ENCODE measurements around the gene WSB2. TPM values are rescaled to one million over a fixed set of nuclear protein-coding genes. Genes with fewer than 3 reads are reported as not detected.

The WSB2 gene
- total and polyA plus RNA-seq, 2 of the 8 experiments (the other 6 are each of a cell fraction or from before 2014, with no cell fraction given), result 47.5 to 58.2 TPM

DNA sequence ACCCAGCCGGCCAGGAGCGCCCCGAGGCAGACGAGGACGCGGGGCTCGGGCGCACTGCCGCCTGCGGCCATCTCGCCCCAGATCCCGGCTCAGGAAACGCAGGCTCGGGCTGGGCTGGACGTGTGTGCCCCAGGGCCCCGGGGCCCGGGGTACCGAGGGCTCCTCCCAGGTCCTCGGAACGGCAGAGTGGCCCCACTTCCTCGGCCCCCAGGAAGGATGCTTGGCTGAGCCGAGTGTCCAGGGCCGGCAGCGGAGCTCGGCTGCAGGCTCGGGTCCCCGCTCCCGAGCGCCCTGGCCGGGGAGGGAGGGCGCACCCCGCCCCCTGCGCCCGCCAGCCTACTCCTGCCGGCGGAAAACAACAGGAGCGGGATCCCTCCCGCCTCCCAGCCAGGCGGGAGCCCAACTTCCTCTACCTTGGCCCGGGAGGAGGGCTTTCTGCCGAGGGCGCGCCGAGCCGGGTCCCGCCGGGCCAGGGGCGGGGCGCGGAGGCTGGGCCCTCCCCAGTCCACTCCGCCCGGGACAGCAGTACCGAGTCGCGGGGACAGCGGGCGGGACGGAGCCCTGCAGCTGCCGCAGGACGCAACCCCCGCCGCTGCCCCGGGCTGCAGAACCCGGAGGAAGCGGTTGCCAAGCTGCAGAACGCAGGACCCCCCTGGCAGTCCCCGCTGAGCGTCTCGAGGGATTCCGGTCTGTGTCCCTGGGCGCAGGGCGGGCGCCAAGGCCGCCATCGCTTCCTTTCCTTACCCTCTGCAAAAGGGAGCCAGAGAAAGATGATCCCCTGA is 42.8 kb upstream of the WSB2 start, which contains the start of gene VSIG10:
Gene VSIG10, minus strand, starts transcription at position 411 of the 782 bp plus-strand sequence. Its CDS starts 340 bp downstream, at position 71.
- DNase-seq (ENCODE audit: low read depth in 1 of 2, low spot score in 2 of 2), result peak in 1 of 2 experiments; percentile 80
- H3K4me3 ChIP-seq (ENCODE audit: extremely low read depth in 1 of 4, insufficient read depth in 2 of 4, low read depth in 3 of 4, low read length in 4 of 4), result peak within 1 kb of the TSS; percentile 81 to 91 (median 87)
- H2BK5ac ChIP-seq (ENCODE audit: low read depth, low read length), result peak within 1 kb of the TSS; percentile 97
- peaks cover 3 to 8% (median 4%) of the 10 kb centered on the region in 4 experiments; a peak in 5 of 8 replicates for H3K36me3 ChIP-seq (ENCODE audit: control insufficient read depth in 2 of 4, insufficient read depth in 4 of 4, low read length in 3 of 4)
- CTCF ChIA-PET (ENCODE audit: partially characterized antibody), result interaction anchor here (0.9 to 2.2 kb wide), 4 partner anchors 10 to 61 kb away, joined by 3 to 11 read pairs (median 4); no protein-coding TSS in a partner anchor
- H3K23me2 ChIP-seq (ENCODE audit: low read depth, low read length), result peaks cover 5% of the 10 kb centered on the region; the same call in 1 of the 2 replicates
- POLR2A ChIA-PET (ENCODE audit: partially characterized antibody), result interaction anchor here (0.9 to 7.3 kb wide), 12 partner anchors 9 to 273 kb away, joined by 3 to 103 read pairs (median 4); partner anchors contain the start of genes PEBP1, SUDS3 and WSB2
- H3K4ac ChIP-seq (replicated peaks; ENCODE audit: insufficient read length, low read depth, low read length), result peak within 1 kb of the TSS; percentile 50
- no peaks in the 10 kb centered on the region for H3K9me3 ChIP-seq (ENCODE audit: insufficient read depth in 2 of 2, low read depth in 1 of 2, low read length in 1 of 2)
- H2AK5ac ChIP-seq (ENCODE audit: low read depth, low read length), result no peak within 1 kb of the TSS
- H4K5ac ChIP-seq (ENCODE audit: insufficient read length, low read depth, low read length), result peak within 1 kb of the TSS; percentile 92
- no peaks in the 10 kb centered on the region for H3K27me3 ChIP-seq (replicated peaks in 1 of 4; ENCODE audit: control insufficient read depth in 3 of 4, extremely low read depth in 1 of 4, insufficient read depth in 3 of 4, low read length in 3 of 4)
- peak within 1 kb of the TSS; percentile 84 for H3K56ac ChIP-seq (replicated peaks; ENCODE audit: insufficient read length, low read depth, low read length)
- peaks cover 8 to 37% of the 10 kb centered on the region in 2 experiments for H3K79me2 ChIP-seq (ENCODE audit: control insufficient read depth in 1 of 2, insufficient read depth in 2 of 2, low read length in 2 of 2)
- H3K23ac ChIP-seq (ENCODE audit: insufficient read length), result no peak within 1 kb of the TSS
- H3K9ac ChIP-seq (replicated peaks in 1 of 4; ENCODE audit: extremely low read depth in 1 of 4, low read depth in 3 of 4, low read length in 3 of 4), result peak within 1 kb of the TSS; percentile 68 to 92 (median 80)
- H3K18ac ChIP-seq (ENCODE audit: extremely low read depth, low read length), result peak within 1 kb of the TSS; percentile 99
- no peak within 1 kb of the TSS for H2BK15ac ChIP-seq (ENCODE audit: low read length)
- no peak within 1 kb of the TSS for H2AFZ ChIP-seq (ENCODE audit: low read length)
- FAIRE-seq, result no peak
- peaks cover 0 to 9% (median 4%) of the 10 kb centered on the region in 4 experiments; a peak in 4 of 7 replicates for H3K4me1 ChIP-seq (replicated peaks in 1 of 4; ENCODE audit: control insufficient read depth in 3 of 4, insufficient read depth in 4 of 4, low read length in 3 of 4)
- peak within 1 kb of the TSS; percentile 99; the same call in 1 of the 2 replicates for H2BK12ac ChIP-seq (ENCODE audit: low read depth, low read length)
- peak within 1 kb of the TSS; percentile 52 for H4K91ac ChIP-seq (replicated peaks; ENCODE audit: insufficient read length, low read length)
- H4K8ac ChIP-seq (ENCODE audit: extremely low read depth, insufficient read depth, low read length), result peak within 1 kb of the TSS; percentile 86
- no peak within 1 kb of the TSS for H3K14ac ChIP-seq (ENCODE audit: insufficient read length)
- no peaks in the 10 kb centered on the region for H4K20me1 ChIP-seq (replicated peaks in 1 of 2; ENCODE audit: control insufficient read depth in 1 of 2, insufficient read depth in 2 of 2, low read length in 2 of 2)
- peak within 1 kb of the TSS; percentile 78 to 92 for H3K4me2 ChIP-seq (ENCODE audit: insufficient read depth in 1 of 2, low read depth in 2 of 2, low read length in 2 of 2)
- 1% methylated on average over 54 of the region's 75 CpGs; no CpG with 5 or more reads in 1 of the 2 experiments for WGBS, 2 experiments (ENCODE audit: extremely low coverage in 1 of 2, insufficient coverage in 1 of 2, insufficient read length in 1 of 2, insufficient replicate concordance in 2 of 2, low coverage in 1 of 2, low lambda C conversion rate in 2 of 2, missing lambda C conversion rate in 1 of 2)
- peak within 1 kb of the TSS; percentile 91; the same call in 1 of the 2 replicates for H3K27ac ChIP-seq (ENCODE audit: low read depth, low read length)
- peak within 1 kb of the TSS; percentile 68 for H2BK120ac ChIP-seq (replicated peaks; ENCODE audit: low read depth, low read length)
- H3K79me1 ChIP-seq (ENCODE audit: low read depth, low read length), result peaks cover 7% of the 10 kb centered on the region
- 0 out of 2 replicates have a peak within 1 kb of the TSS, but pooled peaks have one; percentile 23 for H2BK20ac ChIP-seq (ENCODE audit: low read length)
- TF ChIP-seq SIX5 (IDR thresholded peaks at IDR 0.05; ENCODE audit: low read depth, low read length) (no peak), SRF (IDR thresholded peaks at IDR 0.05; ENCODE audit: low read depth, low read length) (no peak), TBP (IDR thresholded peaks at IDR 0.05; ENCODE audit: low read depth, low read length) (peak; percentile 4), SP1 (IDR thresholded peaks at IDR 0.05; ENCODE audit: low read depth, low read length) (no peak), BRCA1 (IDR thresholded peaks at IDR 0.05; ENCODE audit: low read depth, low read length) (no peak), GTF2F1 (IDR thresholded peaks at IDR 0.05; ENCODE audit: borderline replicate concordance, low read depth, low read length) (no peak)
- TF ChIP-seq, protein P1, sequence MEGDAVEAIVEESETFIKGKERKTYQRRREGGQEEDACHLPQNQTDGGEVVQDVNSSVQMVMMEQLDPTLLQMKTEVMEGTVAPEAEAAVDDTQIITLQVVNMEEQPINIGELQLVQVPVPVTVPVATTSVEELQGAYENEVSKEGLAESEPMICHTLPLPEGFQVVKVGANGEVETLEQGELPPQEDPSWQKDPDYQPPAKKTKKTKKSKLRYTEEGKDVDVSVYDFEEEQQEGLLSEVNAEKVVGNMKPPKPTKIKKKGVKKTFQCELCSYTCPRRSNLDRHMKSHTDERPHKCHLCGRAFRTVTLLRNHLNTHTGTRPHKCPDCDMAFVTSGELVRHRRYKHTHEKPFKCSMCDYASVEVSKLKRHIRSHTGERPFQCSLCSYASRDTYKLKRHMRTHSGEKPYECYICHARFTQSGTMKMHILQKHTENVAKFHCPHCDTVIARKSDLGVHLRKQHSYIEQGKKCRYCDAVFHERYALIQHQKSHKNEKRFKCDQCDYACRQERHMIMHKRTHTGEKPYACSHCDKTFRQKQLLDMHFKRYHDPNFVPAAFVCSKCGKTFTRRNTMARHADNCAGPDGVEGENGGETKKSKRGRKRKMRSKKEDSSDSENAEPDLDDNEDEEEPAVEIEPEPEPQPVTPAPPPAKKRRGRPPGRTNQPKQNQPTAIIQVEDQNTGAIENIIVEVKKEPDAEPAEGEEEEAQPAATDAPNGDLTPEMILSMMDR (IDR thresholded peaks at IDR 0.05; ENCODE audit: control extremely low read depth in 1 of 3, insufficient read depth in 1 of 3, low read depth in 1 of 3, low read length in 3 of 3), result no peak
- TF ChIP-seq, protein P2, sequence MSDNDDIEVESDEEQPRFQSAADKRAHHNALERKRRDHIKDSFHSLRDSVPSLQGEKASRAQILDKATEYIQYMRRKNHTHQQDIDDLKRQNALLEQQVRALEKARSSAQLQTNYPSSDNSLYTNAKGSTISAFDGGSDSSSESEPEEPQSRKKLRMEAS (IDR thresholded peaks at IDR 0.05), result no peak
